Ovary (tissue), 10 donors: ENCODE measurements around the gene SWAP70. TPM values are rescaled to one million over a fixed set of nuclear protein-coding genes. Genes with fewer than 3 reads are reported as not detected.

ENCODE experiments used
- DNase-seq, 5 donors: peaks; one replicate each; pipeline ENCODE4 v3.0.0-alpha.2; 2019 to 2020
- H3K27ac ChIP-seq, 2 donors: fragments of 200-600 bp; one replicate each; pipeline versions ENCODE4 v1.5.1 to v1.8.0; 2019 to 2022
- H3K27me3 ChIP-seq: fragments of 200-600 bp; one replicate; pipeline ENCODE4 v1.8.0; 2022
- H3K36me3 ChIP-seq: fragments of 200-600 bp; sonication (generic); one replicate; pipeline ENCODE4 v1.5.1; 2019
- H3K4me1 ChIP-seq: one replicate; pipeline ENCODE4 v1.8.1; 2013; ENCODE audit warnings: mild to moderate bottlenecking, moderate library complexity; ENCODE audit not compliant: insufficient read depth
- H3K4me3 ChIP-seq: fragments of 200-600 bp; sonication (generic); one replicate; pipeline ENCODE4 v1.5.1; 2017
- H3K9me3 ChIP-seq, 2 donors: fragments of 200-600 bp in 1 of 2; sonication (generic) in 1 of 2; one replicate each; pipeline versions ENCODE4 v1.5.1 to v1.8.1; 2013 to 2019; ENCODE audit warnings: mild to moderate bottlenecking in 1 of 2, moderate library complexity in 1 of 2
- EP300 ChIP-seq: sonication (generic); formaldehyde crosslinking; IDR thresholded peaks from one replicate; pipeline ENCODE4 v1.6.1; 2017; ENCODE audit warnings: antibody characterized with exemption
- POLR2A ChIP-seq: fragments of 450-650 bp; IDR thresholded peaks from one replicate; pipeline ENCODE4 v1.6.1; 2017; ENCODE audit warnings: antibody characterized with exemption, mild to moderate bottlenecking, moderate library complexity
- WGBS, 3 donors: extraction: QIAGEN DNeasy Blood & Tissue Kit in 1 of 3; methylation state at CpG; one replicate each; pipeline versions ENCODE4 v1.1.5 to v1.1.7; 2013 to 2017; 5-methylcytosine and 5-hydroxymethylcytosine counted together
- intact Hi-C, 4 donors: fragments of 100-400 bp; cut with DNase I; formaldehyde crosslinking; loops; one replicate each; pipeline versions ENCODE4 v1.11.0 to v1.15.1; 2022 to 2023
- long read RNA-seq, 3 donors: library from polyadenylated mRNA in 2 of 3; unstranded in 2 of 3; transcript quantifications; one replicate each; pipeline ENCODE4 v2.0.0 and lab custom pipeline, GENCODE V29; 2021 to 2026
- polyA plus RNA-seq, 2 donors: library from polyadenylated mRNA; stranded (reverse); fragments of 200-250 nt in 1 of 2; fragments of 350-450 nt in 1 of 2; fragmentation: Illumina TruSeq in 1 of 2; extraction: RNeasy Lipid Tissue Mini Kit (QIAGEN cat#74804) in 1 of 2; gene quantifications; one replicate each; pipeline ENCODE4 v1.2.3, GENCODE V29; 2013 to 2014
- total RNA-seq, 7 donors: library from RNA; depleted of rRNA in 2 of 7; stranded (reverse); fragments of >200 nt in 2 of 7; fragmentation: NEBNext Ultra II Directional in 3 of 7; extraction: Animal tissue kit (Norgen Biotek cat#: 25700) in 3 of 7; gene quantifications; one replicate each; pipeline versions ENCODE4 v1.1.0 to v1.2.4, GENCODE V29; 2016 to 2023
- TF ChIP-seq, protein P1 (sequence below), 3 donors: fragments of 450-650 bp in 2 of 3; fragments of 200-600 bp in 1 of 3; IDR thresholded peaks; one replicate each; pipeline versions ENCODE4 v1.5.1 to v1.8.0; 2016 to 2022; ENCODE audit warnings: antibody characterized with exemption in 3 of 3, mild to moderate bottlenecking in 1 of 3
- donor health status: DM: no; HTN: no; CAD: no; lungs with moderate emphysema.
- donor health status: DM: no; HTN: no; CAD: no.
- donor health status: Bipolar disorder and iron deficiency.
- donor health status: DM: yes; HTN: yes; CAD: no.
- donor health status: DM: no; HTN: no; CAD: no.
- donor health status: DM: yes; HTN: yes; CAD: no.

SWAP70 gene
- 10 to 100 TPM; 14.1 to 23.7 (median 19.8) TPM for total RNA-seq
- polyA plus RNA-seq, result 10 to 100 TPM; 14.5 to 23.0 TPM
- long read RNA-seq, donor 1, full-length matches to known transcripts, result 127 of 163 reads
- long read RNA-seq, donor 1, partial matches to known transcripts, result 9 of 163 reads
- long read RNA-seq, donor 1, other reads (novel, unspliced or antisense), result 27 of 163 reads
- long read RNA-seq, donor 2, full-length matches to known transcripts, result 10 of 10 reads
- long read RNA-seq, donor 2, partial matches to known transcripts, result 0 of 10 reads
- long read RNA-seq, donor 2, other reads (novel, unspliced or antisense), result 0 of 10 reads
- long read RNA-seq, donor 3, full-length matches to known transcripts, result 44 of 50 reads
- long read RNA-seq, donor 3, partial matches to known transcripts, result 1 of 50 reads
- long read RNA-seq, donor 3, other reads (novel, unspliced or antisense), result 5 of 50 reads

GRCh38 chr11:9663699-9664275 is at the start of gene SWAP70:
TSS of gene SWAP70 (plus strand) at chr11:9664077. CDS start at chr11:9664180, 103 bp downstream.
- 0% methylated on average over 33 to 38 of the region's 38 CpGs for WGBS, 3 donors
- peak within 1 kb of the TSS; percentile 76 for H3K4me3 ChIP-seq
- TF ChIP-seq, protein P1, sequence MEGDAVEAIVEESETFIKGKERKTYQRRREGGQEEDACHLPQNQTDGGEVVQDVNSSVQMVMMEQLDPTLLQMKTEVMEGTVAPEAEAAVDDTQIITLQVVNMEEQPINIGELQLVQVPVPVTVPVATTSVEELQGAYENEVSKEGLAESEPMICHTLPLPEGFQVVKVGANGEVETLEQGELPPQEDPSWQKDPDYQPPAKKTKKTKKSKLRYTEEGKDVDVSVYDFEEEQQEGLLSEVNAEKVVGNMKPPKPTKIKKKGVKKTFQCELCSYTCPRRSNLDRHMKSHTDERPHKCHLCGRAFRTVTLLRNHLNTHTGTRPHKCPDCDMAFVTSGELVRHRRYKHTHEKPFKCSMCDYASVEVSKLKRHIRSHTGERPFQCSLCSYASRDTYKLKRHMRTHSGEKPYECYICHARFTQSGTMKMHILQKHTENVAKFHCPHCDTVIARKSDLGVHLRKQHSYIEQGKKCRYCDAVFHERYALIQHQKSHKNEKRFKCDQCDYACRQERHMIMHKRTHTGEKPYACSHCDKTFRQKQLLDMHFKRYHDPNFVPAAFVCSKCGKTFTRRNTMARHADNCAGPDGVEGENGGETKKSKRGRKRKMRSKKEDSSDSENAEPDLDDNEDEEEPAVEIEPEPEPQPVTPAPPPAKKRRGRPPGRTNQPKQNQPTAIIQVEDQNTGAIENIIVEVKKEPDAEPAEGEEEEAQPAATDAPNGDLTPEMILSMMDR (IDR thresholded peaks at IDR 0.05), result peak; percentile 43 to 71 (median 49)
- TF ChIP-seq EP300 (no peak), POLR2A (no peak)

GRCh38 chr11:9615031-9615451 is 48.8 kb upstream of the SWAP70 start:
- TF ChIP-seq, protein P1 (IDR thresholded peaks at IDR 0.05), result no peak
- TF ChIP-seq POLR2A (no peak), EP300 (no peak)
- 78 to 90% (median 81%) methylated on average over 2 of the region's 2 CpGs for WGBS, 3 donors
- no peaks in the 10 kb centered on the region for H3K36me3 ChIP-seq
- H3K9me3 ChIP-seq, result no peaks in the 10 kb centered on the region
- intact Hi-C loops, result loop anchor here in 1 of 4 donors (10.0 kb wide), 1 partner anchor 140 kb away; no protein-coding TSS in a partner anchor
- H3K27me3 ChIP-seq, result no peaks in the 10 kb centered on the region
- H3K4me3 ChIP-seq, result no peak overlapping the region
- H3K4me1 ChIP-seq, result no peaks in the 10 kb centered on the region
- H3K27ac ChIP-seq, result peak overlapping the region in 1 of 2 donors; percentile 16
- no peak for DNase-seq

More at GRCh38 chr11:9663699-9664275, at the start of gene SWAP70:
- intact Hi-C loops, result no loop called here
- Histone ChIP-seq H3K4me1 (peaks cover 1% of the 10 kb centered on the region), H3K27ac (peak within 1 kb of the TSS; percentile 49 to 70), H3K9me3 (no peaks in the 10 kb centered on the region), H3K36me3 (no peaks in the 10 kb centered on the region), H3K27me3 (no peaks in the 10 kb centered on the region)
- peak; percentile 86 to 93 (median 89) for DNase-seq

GRCh38 chr11:9616042-9616675 is 47.7 kb upstream of the SWAP70 start:
- TF ChIP-seq, protein P1 (IDR thresholded peaks at IDR 0.05), result no peak
- TF ChIP-seq EP300 (no peak), POLR2A (no peak)
- no peaks in the 10 kb centered on the region for H3K36me3 ChIP-seq
- no peak overlapping the region for H3K4me3 ChIP-seq
- no peak for DNase-seq
- H3K4me1 ChIP-seq, result no peaks in the 10 kb centered on the region
- no peaks in the 10 kb centered on the region for H3K27me3 ChIP-seq
- intact Hi-C loops, result loop anchor here in 1 of 4 donors (10.0 kb wide), 1 partner anchor 139 kb away; no protein-coding TSS in a partner anchor
- H3K27ac ChIP-seq, result no peak overlapping the region
- H3K9me3 ChIP-seq, result no peaks in the 10 kb centered on the region
- WGBS, 3 donors, result 75 to 77% (median 75%) methylated on average over 2 of the region's 2 CpGs

GRCh38 chr11:9616858-9617257 is 47.0 kb upstream of the SWAP70 start:
- H3K27me3 ChIP-seq, result no peaks in the 10 kb centered on the region
- H3K36me3 ChIP-seq, result no peaks in the 10 kb centered on the region
- H3K4me1 ChIP-seq, result no peaks in the 10 kb centered on the region
- intact Hi-C loops, result loop anchor here in 1 of 4 donors (10.0 kb wide), 1 partner anchor 138 kb away; no protein-coding TSS in a partner anchor
- no peak for DNase-seq
- no peaks in the 10 kb centered on the region for H3K9me3 ChIP-seq
- no peak overlapping the region for H3K27ac ChIP-seq
- WGBS, 3 donors, result 95 to 98% (median 95%) methylated on average over 4 of the region's 4 CpGs
- no peak for TF ChIP-seq POLR2A
- TF ChIP-seq, protein P1 (IDR thresholded peaks at IDR 0.05), result no peak
- no peak for TF ChIP-seq EP300
- H3K4me3 ChIP-seq, result no peak overlapping the region
